ENCODE measurements around the gene CLTCL1.

Gene CLTCL1

DNA sequence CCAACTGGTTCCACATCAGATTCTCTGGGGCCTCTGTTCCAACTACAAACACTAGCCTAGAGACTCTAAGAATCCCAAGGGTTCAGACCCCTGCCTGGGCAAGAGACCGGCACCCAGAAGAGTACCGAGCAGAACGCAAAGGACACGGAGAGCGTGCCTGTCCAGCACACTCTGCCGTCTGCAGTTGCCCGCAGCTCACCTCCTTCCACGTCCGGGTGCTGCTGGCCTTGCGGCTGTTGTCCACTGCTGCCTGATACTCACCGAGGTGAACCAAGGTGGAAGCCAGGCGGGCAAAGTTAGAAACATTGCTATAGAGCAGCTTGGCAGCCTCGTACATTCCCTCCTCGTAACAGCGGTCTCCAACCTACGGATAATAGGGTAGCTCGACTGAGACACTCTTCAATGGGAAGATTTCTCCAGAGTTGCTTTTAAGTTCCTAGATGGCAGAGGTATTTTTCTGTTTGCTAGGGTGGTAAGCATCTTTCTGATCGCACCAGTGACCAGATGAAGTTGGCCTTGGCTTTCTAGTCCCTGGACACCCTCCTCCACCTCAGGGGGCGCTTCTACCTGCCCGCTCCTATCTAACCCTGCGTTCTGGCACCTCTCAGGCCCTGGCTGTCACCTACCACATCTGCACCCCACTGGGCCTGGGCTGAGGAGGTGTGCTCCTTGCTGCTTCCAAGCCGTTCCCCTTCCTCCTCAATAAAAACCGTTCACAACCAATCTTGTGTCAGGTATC is 90.2 kb downstream of the CLTCL1 start:
- DNase-seq (ENCODE audit: low read depth in 1 of 2, low spot score in 1 of 2) = no peak
- no peak for TF ChIP-seq SPI1 (IDR thresholded peaks at IDR 0.05; ENCODE audit: borderline replicate concordance, low read depth)
- TF ChIP-seq, protein P1, sequence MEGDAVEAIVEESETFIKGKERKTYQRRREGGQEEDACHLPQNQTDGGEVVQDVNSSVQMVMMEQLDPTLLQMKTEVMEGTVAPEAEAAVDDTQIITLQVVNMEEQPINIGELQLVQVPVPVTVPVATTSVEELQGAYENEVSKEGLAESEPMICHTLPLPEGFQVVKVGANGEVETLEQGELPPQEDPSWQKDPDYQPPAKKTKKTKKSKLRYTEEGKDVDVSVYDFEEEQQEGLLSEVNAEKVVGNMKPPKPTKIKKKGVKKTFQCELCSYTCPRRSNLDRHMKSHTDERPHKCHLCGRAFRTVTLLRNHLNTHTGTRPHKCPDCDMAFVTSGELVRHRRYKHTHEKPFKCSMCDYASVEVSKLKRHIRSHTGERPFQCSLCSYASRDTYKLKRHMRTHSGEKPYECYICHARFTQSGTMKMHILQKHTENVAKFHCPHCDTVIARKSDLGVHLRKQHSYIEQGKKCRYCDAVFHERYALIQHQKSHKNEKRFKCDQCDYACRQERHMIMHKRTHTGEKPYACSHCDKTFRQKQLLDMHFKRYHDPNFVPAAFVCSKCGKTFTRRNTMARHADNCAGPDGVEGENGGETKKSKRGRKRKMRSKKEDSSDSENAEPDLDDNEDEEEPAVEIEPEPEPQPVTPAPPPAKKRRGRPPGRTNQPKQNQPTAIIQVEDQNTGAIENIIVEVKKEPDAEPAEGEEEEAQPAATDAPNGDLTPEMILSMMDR (IDR thresholded peaks at IDR 0.05; ENCODE audit: insufficient read depth, low read length) = no peak
- TF ChIP-seq, protein P2, sequence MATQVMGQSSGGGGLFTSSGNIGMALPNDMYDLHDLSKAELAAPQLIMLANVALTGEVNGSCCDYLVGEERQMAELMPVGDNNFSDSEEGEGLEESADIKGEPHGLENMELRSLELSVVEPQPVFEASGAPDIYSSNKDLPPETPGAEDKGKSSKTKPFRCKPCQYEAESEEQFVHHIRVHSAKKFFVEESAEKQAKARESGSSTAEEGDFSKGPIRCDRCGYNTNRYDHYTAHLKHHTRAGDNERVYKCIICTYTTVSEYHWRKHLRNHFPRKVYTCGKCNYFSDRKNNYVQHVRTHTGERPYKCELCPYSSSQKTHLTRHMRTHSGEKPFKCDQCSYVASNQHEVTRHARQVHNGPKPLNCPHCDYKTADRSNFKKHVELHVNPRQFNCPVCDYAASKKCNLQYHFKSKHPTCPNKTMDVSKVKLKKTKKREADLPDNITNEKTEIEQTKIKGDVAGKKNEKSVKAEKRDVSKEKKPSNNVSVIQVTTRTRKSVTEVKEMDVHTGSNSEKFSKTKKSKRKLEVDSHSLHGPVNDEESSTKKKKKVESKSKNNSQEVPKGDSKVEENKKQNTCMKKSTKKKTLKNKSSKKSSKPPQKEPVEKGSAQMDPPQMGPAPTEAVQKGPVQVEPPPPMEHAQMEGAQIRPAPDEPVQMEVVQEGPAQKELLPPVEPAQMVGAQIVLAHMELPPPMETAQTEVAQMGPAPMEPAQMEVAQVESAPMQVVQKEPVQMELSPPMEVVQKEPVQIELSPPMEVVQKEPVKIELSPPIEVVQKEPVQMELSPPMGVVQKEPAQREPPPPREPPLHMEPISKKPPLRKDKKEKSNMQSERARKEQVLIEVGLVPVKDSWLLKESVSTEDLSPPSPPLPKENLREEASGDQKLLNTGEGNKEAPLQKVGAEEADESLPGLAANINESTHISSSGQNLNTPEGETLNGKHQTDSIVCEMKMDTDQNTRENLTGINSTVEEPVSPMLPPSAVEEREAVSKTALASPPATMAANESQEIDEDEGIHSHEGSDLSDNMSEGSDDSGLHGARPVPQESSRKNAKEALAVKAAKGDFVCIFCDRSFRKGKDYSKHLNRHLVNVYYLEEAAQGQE (IDR thresholded peaks at IDR 0.05; ENCODE audit: insufficient replicate concordance, low read depth) = no peak
- no peak for TF ChIP-seq POLR2AphosphoS5 (IDR thresholded peaks at IDR 0.05; ENCODE audit: low read depth)
- no peak for TF ChIP-seq GABPA (IDR thresholded peaks at IDR 0.05; ENCODE audit: low read depth)
- Histone ChIP-seq H3K27ac (replicated peaks) (peak overlapping the region; percentile 55; the same call in 1 of the 2 replicates), H3K4me3 (replicated peaks; ENCODE audit: insufficient read depth, low read length) (no peak overlapping the region), H3K27me3 (ENCODE audit: insufficient read depth, poor library complexity, severe bottlenecking) (no peaks in the 10 kb centered on the region)

DNA sequence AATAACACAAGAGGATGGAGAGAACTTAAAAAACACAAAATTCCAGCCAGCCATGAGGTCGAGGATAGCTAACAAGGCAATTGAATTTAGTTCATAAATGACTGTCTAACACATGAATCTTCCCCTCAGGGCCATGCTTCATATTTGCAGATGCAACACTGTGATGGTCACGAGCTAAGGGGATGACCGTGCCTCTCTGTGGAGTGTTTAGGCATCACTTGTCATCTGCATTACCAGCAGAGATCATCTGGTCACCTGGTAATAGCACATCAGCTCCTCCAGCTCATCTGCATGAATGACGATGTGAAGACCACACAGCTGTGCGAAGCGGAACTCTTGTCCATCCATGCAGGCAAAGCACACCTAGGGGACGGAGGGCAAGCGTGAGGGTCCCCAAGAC is 92.0 kb downstream of the CLTCL1 start:
- H3K27me3 ChIP-seq (ENCODE audit: insufficient read depth, poor library complexity, severe bottlenecking) = no peaks in the 10 kb centered on the region
- DNase-seq (ENCODE audit: low read depth in 1 of 2, low spot score in 1 of 2) = no peak
- H3K27ac ChIP-seq (replicated peaks) = no peak overlapping the region
- no peak for TF ChIP-seq POLR2AphosphoS5 (IDR thresholded peaks at IDR 0.05; ENCODE audit: low read depth)
- no peak for TF ChIP-seq GABPA (IDR thresholded peaks at IDR 0.05; ENCODE audit: low read depth)
- TF ChIP-seq, protein P1 (IDR thresholded peaks at IDR 0.05; ENCODE audit: insufficient read depth, low read length) = no peak
- no peak for TF ChIP-seq SPI1 (IDR thresholded peaks at IDR 0.05; ENCODE audit: borderline replicate concordance, low read depth)
- TF ChIP-seq, protein P2 (IDR thresholded peaks at IDR 0.05; ENCODE audit: insufficient replicate concordance, low read depth) = no peak
- no peak overlapping the region for H3K4me3 ChIP-seq (replicated peaks; ENCODE audit: insufficient read depth, low read length)

- TF ChIP-seq, protein P2 (IDR thresholded peaks at IDR 0.05; ENCODE audit: insufficient replicate concordance, low read depth) = no peak
- TF ChIP-seq SPI1 (IDR thresholded peaks at IDR 0.05; ENCODE audit: borderline replicate concordance, low read depth) = no peak
- TF ChIP-seq, protein P1 (IDR thresholded peaks at IDR 0.05; ENCODE audit: insufficient read depth, low read length) = no peak
- no peak for TF ChIP-seq GABPA (IDR thresholded peaks at IDR 0.05; ENCODE audit: low read depth)
- no peak for TF ChIP-seq POLR2AphosphoS5 (IDR thresholded peaks at IDR 0.05; ENCODE audit: low read depth)
- Histone ChIP-seq H3K4me3 (replicated peaks; ENCODE audit: insufficient read depth, low read length) (no peak overlapping the region), H3K27me3 (ENCODE audit: insufficient read depth, poor library complexity, severe bottlenecking) (no peaks in the 10 kb centered on the region), H3K27ac (replicated peaks) (no peak overlapping the region)
- DNase-seq (ENCODE audit: low read depth in 1 of 2, low spot score in 1 of 2) = no peak
Observed at GRCh38 chr22:19197997-19198865, 93.3 kb downstream of the CLTCL1 start.
